ENCODE data around the gene BCAS3.

DNA sequence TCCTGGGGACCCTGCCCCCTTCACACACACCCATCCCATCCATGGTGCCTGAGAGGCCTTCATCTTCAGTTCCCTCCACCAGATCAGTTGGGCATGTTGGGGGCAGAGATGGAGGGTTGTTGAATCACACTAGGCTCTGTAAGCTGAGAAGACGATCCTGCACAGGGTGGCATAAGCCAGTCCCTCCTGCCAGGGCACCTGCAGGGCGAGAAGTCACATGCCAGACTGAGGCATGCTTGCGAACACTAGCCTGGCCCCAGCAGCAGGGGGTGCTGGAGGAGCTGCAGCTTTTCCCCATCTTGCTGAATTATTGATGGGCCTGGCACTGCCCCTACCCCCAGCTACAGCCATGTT, 715.9 kb downstream of the BCAS3 start:
- TF ChIP-seq EZH2 (IDR thresholded peaks at IDR 0.05; ENCODE audit: borderline replicate concordance, low read length): no peak
- peak; percentile 60 for TF ChIP-seq CTCF (IDR thresholded peaks at IDR 0.05; ENCODE audit: low read length)

All from OCI-LY1 (cell line).